DND-41 (cell line): ENCODE results near the gene PARP6.

ENCODE experiments used
- EZH2 ChIP-seq: IDR thresholded peaks from 3 replicates; pipeline ENCODE4 v1.6.1; 2012; ENCODE audit warnings: borderline replicate concordance, low read depth, mild to moderate bottlenecking, moderate library complexity, low read length, inconsistent platforms; ENCODE audit not compliant: severe bottlenecking
- TF ChIP-seq, protein P1 (sequence below): IDR thresholded peaks from 2 replicates; pipeline ENCODE4 v1.5.1; 2012; ENCODE audit warnings: borderline replicate concordance, low read length, moderate library complexity, mild to moderate bottlenecking; ENCODE audit not compliant: poor library complexity, severe bottlenecking; ENCODE audit errors: extremely low read depth

DNA sequence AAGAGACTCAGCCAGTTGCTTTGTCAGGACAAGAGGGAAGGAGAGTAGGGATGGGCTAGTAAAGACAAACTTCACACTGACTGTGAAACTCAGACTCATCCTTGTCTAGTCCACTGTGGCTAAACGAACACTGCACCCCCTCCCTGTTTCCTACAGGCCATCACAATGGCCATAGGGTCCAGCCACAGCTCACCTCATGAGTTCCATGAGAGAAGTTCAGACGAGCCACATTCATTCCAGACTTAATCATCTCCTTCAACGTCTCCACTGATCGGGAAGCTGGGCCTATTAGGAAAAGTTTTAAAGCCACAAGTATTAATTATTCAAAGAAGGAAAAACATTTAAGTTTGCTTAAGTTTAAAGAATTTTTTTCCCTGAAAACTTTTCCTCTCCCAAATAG, 55.1 kb downstream of the PARP6 start:
- TF ChIP-seq, protein P1, sequence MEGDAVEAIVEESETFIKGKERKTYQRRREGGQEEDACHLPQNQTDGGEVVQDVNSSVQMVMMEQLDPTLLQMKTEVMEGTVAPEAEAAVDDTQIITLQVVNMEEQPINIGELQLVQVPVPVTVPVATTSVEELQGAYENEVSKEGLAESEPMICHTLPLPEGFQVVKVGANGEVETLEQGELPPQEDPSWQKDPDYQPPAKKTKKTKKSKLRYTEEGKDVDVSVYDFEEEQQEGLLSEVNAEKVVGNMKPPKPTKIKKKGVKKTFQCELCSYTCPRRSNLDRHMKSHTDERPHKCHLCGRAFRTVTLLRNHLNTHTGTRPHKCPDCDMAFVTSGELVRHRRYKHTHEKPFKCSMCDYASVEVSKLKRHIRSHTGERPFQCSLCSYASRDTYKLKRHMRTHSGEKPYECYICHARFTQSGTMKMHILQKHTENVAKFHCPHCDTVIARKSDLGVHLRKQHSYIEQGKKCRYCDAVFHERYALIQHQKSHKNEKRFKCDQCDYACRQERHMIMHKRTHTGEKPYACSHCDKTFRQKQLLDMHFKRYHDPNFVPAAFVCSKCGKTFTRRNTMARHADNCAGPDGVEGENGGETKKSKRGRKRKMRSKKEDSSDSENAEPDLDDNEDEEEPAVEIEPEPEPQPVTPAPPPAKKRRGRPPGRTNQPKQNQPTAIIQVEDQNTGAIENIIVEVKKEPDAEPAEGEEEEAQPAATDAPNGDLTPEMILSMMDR = no peak
- no peak for TF ChIP-seq EZH2
